K562 (cell line): ENCODE data around the gene ADGRB3. TPM values are rescaled to one million over a fixed set of nuclear protein-coding genes. Genes with fewer than 3 reads are reported as not detected.
"Not testable (repeated sequence)": the region's sequence is repeated elsewhere in the genome, so short reads cannot be mapped to it uniquely, and the experiment has no call there.

Experiments
- ATAC-seq: fragments of 200-7000 bp; cut with Tn5 transposase; 3 replicates; pipeline ENCODE4 v1.9.1; 2020; ENCODE audit warnings: moderate library complexity
- BruUV-seq: library from RNA; stranded (reverse); fragments of 400-500 nt; replicated peaks from 2 replicates; lab custom pipeline; 2021; lab: Mats Ljungman, UMichigan
- CTCF ChIA-PET: fragments of 300-600 bp; formaldehyde crosslinking; extraction: SDS; loops from one replicate; lab custom pipeline; 2021; ENCODE audit warnings: low intra/inter-chr PET ratio; lab: Yijun Ruan, JAX
- POLR2A ChIA-PET: fragments of 300-600, 350-650 bp; sonication (Branson Sonifier 250); formaldehyde crosslinking; extraction: SDS; loops from one replicate; lab custom pipeline; 2021; ENCODE audit warnings: antibody characterized with exemption, inconsistent platforms; lab: Yijun Ruan, JAX
- DNase-seq, 4 experiments: peaks; one replicate each; pipeline versions ENCODE4 v3.0.0 to v3.0.0-alpha.2; 2011 to 2018; ENCODE audit warnings: low spot score in 3 of 4, mixed read lengths in 3 of 4; ENCODE audit errors: extremely low read depth in 1 of 4
- FAIRE-seq: peaks from 2 replicates; lab custom pipeline; 2011; peaks lifted over from hg19 to GRCh38; lab: Jason Lieb, UNC
- H2AFZ ChIP-seq: 2 replicates; pipeline ENCODE4 v1.6.0; 2011; ENCODE audit warnings: low read depth, low read length, control low read depth, inconsistent platforms
- H3K27ac ChIP-seq: fragments of 200-600 bp; 3 replicates; pipeline ENCODE4 v1.8.0; 2011; ENCODE audit warnings: low read depth, mild to moderate bottlenecking, control low read depth, inconsistent platforms, low read length, moderate library complexity, mixed read lengths; ENCODE audit errors: extremely low read depth
- H3K27me3 ChIP-seq, 2 experiments: fragments of 300-600 bp in 1 of 2; 2 replicates in 1 of 2; 3 replicates in 1 of 2; pipeline versions ENCODE4 v1.6.0 to v1.8.0; 2011; ENCODE audit warnings: inconsistent platforms in 2 of 2, low read length in 2 of 2, mild to moderate bottlenecking in 1 of 2, mixed read lengths in 1 of 2, moderate library complexity in 1 of 2; ENCODE audit not compliant: control insufficient read depth in 2 of 2, insufficient read depth in 2 of 2
- H3K36me3 ChIP-seq: fragments of 300-600 bp; 3 replicates; pipeline ENCODE4 v1.8.0; 2011; ENCODE audit warnings: mild to moderate bottlenecking, low read length, inconsistent platforms; ENCODE audit not compliant: control insufficient read depth, insufficient read depth
- H3K4me1 ChIP-seq, 2 experiments: fragments of 200-600 bp in 1 of 2; replicated peaks in 1 of 2; 2 replicates in 1 of 2; 3 replicates in 1 of 2; pipeline versions ENCODE4 v1.5.1 to v1.8.0; 2011; ENCODE audit warnings: inconsistent platforms in 2 of 2, low read length in 2 of 2, mild to moderate bottlenecking in 1 of 2, mixed read lengths in 1 of 2, moderate library complexity in 1 of 2; ENCODE audit not compliant: control insufficient read depth in 2 of 2, insufficient read depth in 2 of 2
- H3K4me2 ChIP-seq: 2 replicates; pipeline ENCODE4 v1.6.1; 2011; ENCODE audit warnings: low read length, control low read depth, inconsistent platforms, mixed read lengths; ENCODE audit not compliant: insufficient read depth
- H3K4me3 ChIP-seq: fragments of 200-600 bp; sonication (generic), shearing (Covaris generic); 2 replicates; pipeline ENCODE4 v1.5.1; 2016; ENCODE audit warnings: control low read depth, inconsistent platforms
- H3K79me2 ChIP-seq: fragments of 200-600 bp; 3 replicates; pipeline ENCODE4 v1.8.0; 2011; ENCODE audit warnings: low read length, inconsistent platforms; ENCODE audit not compliant: control insufficient read depth, insufficient read depth
- H3K9ac ChIP-seq, 2 experiments: 2 replicates each; pipeline versions ENCODE4 v1.6.0 to v1.6.1; 2011; ENCODE audit warnings: low read depth in 2 of 2, low read length in 2 of 2, control low read depth in 1 of 2, inconsistent platforms in 1 of 2, mild to moderate bottlenecking in 1 of 2, mixed read lengths in 1 of 2; ENCODE audit not compliant: insufficient read depth in 1 of 2
- H3K9me1 ChIP-seq: one replicate; pipeline ENCODE4 v1.6.0; 2011; ENCODE audit warnings: inconsistent platforms, mild to moderate bottlenecking, low read length, moderate library complexity; ENCODE audit not compliant: control insufficient read depth, insufficient read depth
- H3K9me3 ChIP-seq: replicated peaks from 2 replicates; pipeline ENCODE4 v1.5.1; 2011; ENCODE audit warnings: low read depth, low read length, inconsistent platforms; ENCODE audit not compliant: control insufficient read depth, insufficient read depth
- H4K20me1 ChIP-seq: replicated peaks from 2 replicates; pipeline ENCODE4 v1.6.1; 2011; ENCODE audit warnings: low read length, inconsistent platforms, mixed read lengths; ENCODE audit not compliant: control insufficient read depth, insufficient read depth
- BACH1 ChIP-seq: fragments of 200-800 bp; sonication (Bioruptor generic); IDR thresholded peaks from 2 replicates; pipeline ENCODE4 v1.6.1; 2016; ENCODE audit warnings: missing genetic modification characterization, missing compliant biosample characterization
- ESRRA ChIP-seq: fragments of 450-650 bp; IDR thresholded peaks from 2 replicates; pipeline ENCODE4 v1.6.1; 2014; ENCODE audit warnings: low read depth, mild to moderate bottlenecking, moderate library complexity, borderline replicate concordance
- FIP1L1 ChIP-seq: fragments of 200-400 bp; formaldehyde crosslinking; IDR thresholded peaks from 2 replicates; pipeline ENCODE4 v1.6.1; 2018; ENCODE audit warnings: mild to moderate bottlenecking, low read depth, low read length; ENCODE audit not compliant: poor library complexity, severe bottlenecking
- IRF2 ChIP-seq: sonication (generic); formaldehyde crosslinking; IDR thresholded peaks from 2 replicates; pipeline ENCODE4 v1.8.1; 2022; ENCODE audit warnings: mild to moderate bottlenecking, missing genetic modification reagents
- L3MBTL2 ChIP-seq: fragments of 450-650 bp; IDR thresholded peaks from 2 replicates; pipeline ENCODE4 v1.6.1; 2016; ENCODE audit warnings: mild to moderate bottlenecking, moderate library complexity
- NFIX ChIP-seq: fragments of 250-450 bp; sonication (Bioruptor Pico); IDR thresholded peaks from 2 replicates; pipeline ENCODE4 v1.4.0; 2020; ENCODE audit warnings: low read depth, mild to moderate bottlenecking, moderate library complexity
- REST ChIP-seq, 2 experiments: fragments of 450-650 bp; formaldehyde crosslinking in 1 of 2; IDR thresholded peaks; 2 replicates each; pipeline versions ENCODE4 v1.4.0 to v1.6.1; 2014 to 2020; ENCODE audit warnings: mild to moderate bottlenecking in 2 of 2, borderline replicate concordance in 1 of 2, low read depth in 1 of 2
- ZBTB7A ChIP-seq: IDR thresholded peaks from 2 replicates; pipeline ENCODE4 v1.6.1; 2011; ENCODE audit warnings: low read depth, mild to moderate bottlenecking, low read length, moderate library complexity, borderline replicate concordance; ENCODE audit not compliant: control insufficient read depth
- ZKSCAN3 ChIP-seq: fragments of 250-450 bp; sonication (Bioruptor Pico); IDR thresholded peaks from 2 replicates; pipeline ENCODE4 v1.4.0; 2020
- ZNF408 ChIP-seq: fragments of 250-450 bp; sonication (Bioruptor Pico); IDR thresholded peaks from 2 replicates; pipeline ENCODE4 v1.4.0; 2020; ENCODE audit warnings: low read depth, mild to moderate bottlenecking, moderate library complexity
- ZNF583 ChIP-seq: fragments of 250-450 bp; sonication (Bioruptor Pico); IDR thresholded peaks from 2 replicates; pipeline ENCODE4 v1.4.0; 2020
- ZNF76 ChIP-seq: fragments of 250-450 bp; sonication (Bioruptor Pico); IDR thresholded peaks from 2 replicates; pipeline ENCODE4 v1.4.0; 2020; ENCODE audit warnings: mild to moderate bottlenecking, moderate library complexity, borderline replicate concordance
- WGBS: fragments of 100-300 bp; shearing (Covaris generic); methylation state at CpG from one replicate; pipeline ENCODE4 v1.1.6; 2016; ENCODE audit warnings: low coverage, mixed read lengths; ENCODE audit not compliant: insufficient coverage; ENCODE audit errors: missing lambda C conversion rate; 5-methylcytosine and 5-hydroxymethylcytosine counted together
- in situ Hi-C: fragments of 300-500 bp; cut with MboI; formaldehyde crosslinking; loops from 4 replicates; pipeline ENCODE4 v1.15.0; 2018; ENCODE audit warnings: inconsistent platforms, mixed read lengths
- intact Hi-C: fragments of 100-400 bp; cut with micrococcal nuclease; formaldehyde crosslinking; loops from 2 replicates; pipeline ENCODE4 v1.14.2; 2022
- polyA plus RNA-seq, 8 experiments: library from polyadenylated mRNA; depleted of rRNA in 4 of 8; stranded (reverse) in 5 of 8; unstranded in 3 of 8; fragments of >200 nt; fragmentation: Nextera tagmentation in 2 of 8; fragmentation: Illumina TruSeq in 1 of 8; extraction: Ambion mirVana in 2 of 8; extraction: Trizol in 1 of 8; gene quantifications; 2 replicates each; pipeline versions ENCODE4 v1.2.1 to v1.2.3, GENCODE V29; 2011 to 2014; ENCODE audit warnings: inconsistent platforms in 1 of 8, missing spikeins in 1 of 8
- total RNA-seq, 7 experiments: library from RNA; depleted of rRNA in 6 of 7; stranded (reverse); fragments of >200 nt in 6 of 7; fragmentation: Illumina TruSeq in 2 of 7; extraction: Trizol in 2 of 7; gene quantifications; 2 replicates each; pipeline versions ENCODE4 v1.2.1 to v1.2.3, GENCODE V29; 2011 to 2021; ENCODE audit warnings: low replicate concordance in 1 of 7

The ADGRB3 gene
- total and polyA plus RNA-seq, 9 of the 15 experiments (the other 6 are each of a cell fraction or from before 2014, with no cell fraction given), result 0.90 to 7.8 (median 2.4) TPM

- TF ChIP-seq REST (IDR thresholded peaks at IDR 0.05; ENCODE audit: borderline replicate concordance) (no peak), REST (CRISPR knock-in tag; IDR thresholded peaks at IDR 0.05; ENCODE audit: low read depth) (no peak), ESRRA (no peak), NFIX (no peak), ZNF76 (CRISPR knock-in tag) (no peak), FIP1L1 (no peak), ZKSCAN3 (CRISPR knock-in tag) (no peak), ZBTB7A (no peak), IRF2 (CRISPR knock-in tag) (no peak), ZNF408 (CRISPR knock-in tag) (no peak), L3MBTL2 (no peak), BACH1 (tag) (no peak), ZNF583 (no peak)
Observed at GRCh38 chr6:69427882-69428281, 792.8 kb downstream of the ADGRB3 start (continued).

GRCh38 chr6:69432168-69432567 lies 797.1 kb downstream of the ADGRB3 start:
- in situ Hi-C loops, intact Hi-C loops, H2AFZ ChIP-seq, H3K4me1 ChIP-seq, BruUV-seq, H3K4me3 ChIP-seq, H3K27ac ChIP-seq, H3K9ac ChIP-seq, FAIRE-seq, H4K20me1 ChIP-seq, DNase-seq, CTCF ChIA-PET, H3K4me2 ChIP-seq, H3K9me1 ChIP-seq, H3K36me3 ChIP-seq, POLR2A ChIA-PET, H3K27me3 ChIP-seq, ATAC-seq, H3K79me2 ChIP-seq, H3K9me3 ChIP-seq: not testable (repeated sequence)
- 6% methylated on average over 3 of the region's 19 CpGs for WGBS
